Hepatocyte (in vitro differentiated cells): Measurements from ENCODE around the gene FASN. TPM values are rescaled to one million over a fixed set of nuclear protein-coding genes. Genes with fewer than 3 reads are reported as not detected.

Experiments
- DNase-seq: peaks from one replicate; pipeline ENCODE4 v3.0.0-alpha.2; 2016; ENCODE audit warnings: low spot score
- H2AFZ ChIP-seq: fragments of 200-600 bp; sonication (generic); 2 replicates; pipeline ENCODE4 v1.6.0; 2016; ENCODE audit warnings: antibody characterized with exemption, mild to moderate bottlenecking
- H3K27ac ChIP-seq: fragments of 200-600 bp; sonication (generic); 2 replicates; pipeline ENCODE4 v1.5.1; 2016; ENCODE audit warnings: mild to moderate bottlenecking
- H3K27me3 ChIP-seq: fragments of 200-600 bp; sonication (generic); 2 replicates; pipeline ENCODE4 v1.6.1; 2016
- H3K36me3 ChIP-seq: fragments of 200-600 bp; sonication (generic); replicated peaks from 2 replicates; pipeline ENCODE4 v1.5.1; 2016; ENCODE audit warnings: low read depth; ENCODE audit not compliant: insufficient read depth
- H3K4me1 ChIP-seq: fragments of 200-600 bp; sonication (generic); 2 replicates; pipeline ENCODE4 v1.5.1; 2016; ENCODE audit warnings: mild to moderate bottlenecking, moderate library complexity; ENCODE audit not compliant: insufficient read depth
- H3K4me2 ChIP-seq: fragments of 200-600 bp; sonication (generic); 2 replicates; pipeline ENCODE4 v1.6.0; 2016
- H3K4me3 ChIP-seq: fragments of 200-600 bp; sonication (generic); 2 replicates; pipeline ENCODE4 v1.5.1; 2016; ENCODE audit warnings: mild to moderate bottlenecking
- H3K79me2 ChIP-seq: fragments of 200-600 bp; sonication (generic); 2 replicates; pipeline ENCODE4 v1.6.0; 2017; ENCODE audit warnings: mild to moderate bottlenecking
- H3K9me2 ChIP-seq: fragments of 200-600 bp; sonication (generic); replicated peaks from 2 replicates; pipeline ENCODE4 v1.6.0; 2017; ENCODE audit warnings: mild to moderate bottlenecking; ENCODE audit not compliant: insufficient read depth
- H3K9me3 ChIP-seq: fragments of 200-600 bp; sonication (generic); 2 replicates; pipeline ENCODE4 v1.5.1; 2016; ENCODE audit warnings: low read depth, mild to moderate bottlenecking
- H4K20me1 ChIP-seq: fragments of 200-600 bp; sonication (generic); 2 replicates; pipeline ENCODE4 v1.6.0; 2016; ENCODE audit warnings: mild to moderate bottlenecking; ENCODE audit not compliant: insufficient read depth, poor library complexity, severe bottlenecking
- CTCF ChIP-seq: fragments of 200-600 bp; sonication (generic); IDR thresholded peaks from 2 replicates; pipeline ENCODE4 v1.5.1; 2016; ENCODE audit warnings: antibody characterized with exemption, mild to moderate bottlenecking; ENCODE audit not compliant: poor library complexity
- EZH2 ChIP-seq: fragments of 200-600 bp; sonication (generic); IDR thresholded peaks from 2 replicates; pipeline ENCODE4 v1.6.1; 2016; ENCODE audit warnings: antibody characterized with exemption, mild to moderate bottlenecking, borderline replicate concordance
- EZH2phosphoT487 ChIP-seq: fragments of 200-600 bp; sonication (generic); IDR thresholded peaks from one replicate; pipeline ENCODE4 v1.6.1; 2018; ENCODE audit warnings: antibody characterized with exemption, mild to moderate bottlenecking, low read depth, moderate library complexity; ENCODE audit not compliant: unreplicated experiment, severe bottlenecking
- WGBS: methylation state at CpG from one replicate; pipeline ENCODE4 v1.1.6; 2016; ENCODE audit warnings: low lambda C conversion rate; ENCODE audit errors: missing lambda C conversion rate; 5-methylcytosine and 5-hydroxymethylcytosine counted together
- polyA plus RNA-seq: library from polyadenylated mRNA; unstranded; fragments of >200 nt; fragmentation: Nextera tagmentation; extraction: Ambion mirVana; gene quantifications from 2 replicates; pipeline ENCODE4 v1.2.1, GENCODE V29; 2016
- total RNA-seq: library from RNA; depleted of rRNA; stranded (reverse); fragments of >200 nt; gene quantifications from 2 replicates; pipeline ENCODE4 v1.2.3, GENCODE V29; 2014

Gene FASN
- total and polyA plus RNA-seq, 2 experiments from 2014 or later, result 77.6 to 118 TPM

DNA sequence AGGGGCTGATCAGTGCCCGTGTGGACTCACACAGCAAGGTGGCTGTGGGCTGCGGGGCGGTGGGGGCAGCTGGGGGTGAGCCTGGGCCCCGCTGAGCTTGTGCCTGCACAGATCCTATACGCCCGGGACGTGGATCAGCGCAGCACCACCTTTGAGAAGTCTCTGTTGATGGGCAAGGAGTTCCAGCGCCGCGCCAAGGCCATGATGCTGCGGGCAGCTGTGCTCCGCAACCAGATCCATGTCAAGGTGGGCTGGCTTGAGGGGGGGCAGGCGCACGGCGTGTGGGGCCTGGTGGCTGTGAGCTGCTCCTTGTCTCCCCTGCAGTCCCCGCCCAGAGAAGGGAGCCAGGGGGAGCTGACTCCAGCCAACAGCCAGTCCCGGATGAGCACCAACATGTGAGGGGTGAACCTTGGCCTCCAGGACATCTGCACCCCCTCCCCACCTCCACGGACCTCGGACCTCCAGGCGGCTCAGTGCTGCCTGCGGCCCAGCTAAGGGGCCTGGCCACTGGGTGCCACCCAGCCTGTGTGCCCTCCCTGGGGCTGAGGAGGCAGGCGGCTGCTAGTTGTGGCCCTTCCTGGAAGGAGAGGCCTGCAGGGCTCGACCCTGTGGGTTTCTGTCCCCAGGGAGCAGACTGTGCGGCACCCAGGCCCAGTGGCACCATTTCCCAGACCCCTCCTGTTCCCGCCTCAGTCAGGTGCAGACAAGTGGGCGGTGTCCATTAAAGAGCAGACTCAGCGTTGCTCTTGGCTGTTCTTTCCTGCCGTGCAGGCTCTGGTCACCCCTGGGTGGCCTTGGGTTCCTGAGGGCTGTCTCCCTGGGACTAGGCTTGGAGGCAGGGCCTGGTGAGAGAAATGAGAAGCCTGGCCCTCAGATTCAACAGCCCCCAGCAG lies 41.1 kb downstream of the FASN start:
- Histone ChIP-seq H3K27ac (no peak overlapping the region), H3K27me3 (no peaks in the 10 kb centered on the region), H3K4me3 (no peak overlapping the region), H3K79me2 (peaks cover 15% of the 10 kb centered on the region), H3K4me2 (no peak overlapping the region), H3K36me3 (no peaks in the 10 kb centered on the region), H3K4me1 (peaks cover 8% of the 10 kb centered on the region), H3K9me2 (no peaks in the 10 kb centered on the region), H3K9me3 (no peaks in the 10 kb centered on the region), H2AFZ (no peak overlapping the region), H4K20me1 (peaks cover 3% of the 10 kb centered on the region)
- TF ChIP-seq CTCF (no peak), EZH2 (no peak), EZH2phosphoT487 (no peak)
- DNase-seq, result no peak
- WGBS, result 92% methylated on average over 28 of the region's 29 CpGs

DNA sequence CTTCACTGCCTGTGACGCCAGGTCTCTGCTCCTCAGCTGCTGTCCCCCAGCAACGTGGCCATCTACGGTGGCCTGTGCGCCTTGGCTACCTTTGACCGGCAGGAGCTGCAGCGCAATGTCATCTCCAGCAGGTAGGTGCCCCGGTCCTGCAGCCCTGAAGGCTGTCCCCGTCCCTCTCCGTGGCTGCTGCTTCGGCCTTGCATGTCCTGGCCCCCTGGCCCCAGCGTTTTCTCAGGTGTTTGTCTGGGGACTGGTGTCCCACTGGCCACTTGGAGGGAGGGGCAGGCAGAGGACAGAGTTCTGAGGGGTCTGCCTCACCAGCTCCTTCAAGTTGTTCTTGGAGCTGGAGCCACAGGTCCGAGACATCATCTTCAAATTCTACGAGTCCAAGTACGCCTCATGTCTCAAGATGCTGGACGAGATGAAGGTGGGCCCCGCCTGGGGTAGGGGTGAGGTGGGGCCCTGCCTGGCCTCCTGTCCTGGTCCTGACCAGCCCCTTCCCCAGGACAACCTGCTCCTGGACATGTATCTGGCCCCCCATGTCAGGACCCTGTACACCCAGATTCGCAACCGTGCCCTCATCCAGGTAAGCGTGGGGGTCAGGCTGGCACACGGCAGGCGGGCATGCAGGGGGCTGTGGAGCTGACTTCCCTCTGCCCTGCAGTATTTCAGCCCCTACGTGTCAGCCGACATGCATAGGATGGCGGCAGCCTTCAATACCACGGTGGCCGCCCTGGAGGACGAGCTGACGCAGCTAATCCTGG lies 41.9 kb downstream of the FASN start:
- no peaks in the 10 kb centered on the region for H3K36me3 ChIP-seq
- no peak overlapping the region for H3K27ac ChIP-seq
- peaks cover 17% of the 10 kb centered on the region for H3K79me2 ChIP-seq
- H2AFZ ChIP-seq, result no peak overlapping the region
- H3K27me3 ChIP-seq, result no peaks in the 10 kb centered on the region
- H3K4me3 ChIP-seq, result no peak overlapping the region
- 95% methylated on average over 28 of the region's 28 CpGs for WGBS
- H4K20me1 ChIP-seq, result peaks cover 3% of the 10 kb centered on the region
- H3K9me2 ChIP-seq, result no peaks in the 10 kb centered on the region
- no peak for DNase-seq
- H3K4me2 ChIP-seq, result no peak overlapping the region
- H3K9me3 ChIP-seq, result no peaks in the 10 kb centered on the region
- TF ChIP-seq EZH2 (no peak), EZH2phosphoT487 (no peak), CTCF (no peak)
- peaks cover 8% of the 10 kb centered on the region for H3K4me1 ChIP-seq

GRCh38 chr17:82055023-82055964 lies 42.7 kb downstream of the FASN start:
- no peak overlapping the region for H3K4me2 ChIP-seq
- H4K20me1 ChIP-seq, result peaks cover 3% of the 10 kb centered on the region
- TF ChIP-seq EZH2phosphoT487, result no peak
- TF ChIP-seq CTCF, result no peak
- no peak for TF ChIP-seq EZH2
- no peaks in the 10 kb centered on the region for H3K27me3 ChIP-seq
- no peak overlapping the region for H3K4me3 ChIP-seq
- H3K27ac ChIP-seq, result no peak overlapping the region
- peaks cover 25% of the 10 kb centered on the region for H3K79me2 ChIP-seq
- H2AFZ ChIP-seq, result no peak overlapping the region
- H3K4me1 ChIP-seq, result peaks cover 13% of the 10 kb centered on the region
- WGBS, result 93% methylated on average over 17 of the region's 26 CpGs
- H3K9me3 ChIP-seq, result no peaks in the 10 kb centered on the region
- DNase-seq, result no peak
- H3K9me2 ChIP-seq, result no peaks in the 10 kb centered on the region
- H3K36me3 ChIP-seq, result no peaks in the 10 kb centered on the region
